Body of pancreas (tissue), 4 donors: Measurements from ENCODE around the gene PFKL. TPM values are rescaled to one million over a fixed set of nuclear protein-coding genes. Genes with fewer than 3 reads are reported as not detected.
"Not testable (repeated sequence)": the region's sequence is repeated elsewhere in the genome, so short reads cannot be mapped to it uniquely, and the experiment has no call there.

Experiments used
- ATAC-seq: fragments of 150-250 bp; one replicate; pipeline ENCODE4 v1.9.1; 2016
- DNase-seq, 4 donors: peaks; one replicate each; pipeline ENCODE4 v3.0.0-alpha.2; 2019
- H3K27ac ChIP-seq, 4 donors: fragments of 200-600 bp; sonication (generic); 1 replicate in 3 of 4; 2 replicates in 1 of 4; pipeline versions ENCODE4 v1.5.1 to v1.6.1; 2016 to 2019; ENCODE audit warnings: mild to moderate bottlenecking in 1 of 4, mixed read lengths in 1 of 4, moderate library complexity in 1 of 4
- H3K27me3 ChIP-seq, 2 donors: fragments of 200-600 bp; sonication (generic); one replicate each; pipeline ENCODE4 v1.6.0; 2016; ENCODE audit warnings: mild to moderate bottlenecking in 1 of 2
- H3K36me3 ChIP-seq, 2 donors: fragments of 200-600 bp; sonication (generic); replicated peaks in 1 of 2; 2 replicates each; pipeline ENCODE4 v1.5.1; 2016; ENCODE audit warnings: low read depth in 2 of 2; ENCODE audit not compliant: insufficient read depth in 1 of 2
- H3K4me1 ChIP-seq: fragments of 200-600 bp; sonication (generic); one replicate; pipeline ENCODE4 v1.6.0; 2016
- H3K4me3 ChIP-seq, 2 donors: fragments of 200-600 bp; sonication (generic); 1 replicate in 1 of 2; 2 replicates in 1 of 2; pipeline ENCODE4 v1.5.1; 2016 to 2019
- H3K9me3 ChIP-seq, 3 donors: fragments of 200-600 bp; sonication (generic); 1 replicate in 2 of 3; 2 replicates in 1 of 3; pipeline ENCODE4 v1.5.1; 2016
- POLR2A ChIP-seq, 3 donors: fragments of 450-650 bp; IDR thresholded peaks; one replicate each; pipeline ENCODE4 v1.6.1; 2016; ENCODE audit warnings: antibody characterized with exemption in 3 of 3, mild to moderate bottlenecking in 2 of 3
- WGBS, 2 donors: methylation state at CpG; one replicate each; pipeline ENCODE4 v1.1.5; 2017; 5-methylcytosine and 5-hydroxymethylcytosine counted together
- intact Hi-C: fragments of 100-400 bp; cut with DNase I; formaldehyde crosslinking; loops from one replicate; pipeline ENCODE4 v1.15.1; 2023
- total RNA-seq, 2 donors: library from RNA; depleted of rRNA; stranded (reverse); fragments of >200 nt; gene quantifications; one replicate each; pipeline ENCODE4 v1.1.0, GENCODE V29; 2016
- TF ChIP-seq, protein P1 (sequence below), 7 experiments: fragments of 450-650 bp in 4 of 7; fragments of 200-600 bp in 3 of 7; sonication (generic) in 3 of 7; IDR thresholded peaks; one replicate each; pipeline ENCODE4 v1.5.1; 2016 to 2019; ENCODE audit warnings: antibody characterized with exemption in 7 of 7

Gene PFKL
- total RNA-seq, 2 donors from 2014 or later: 56.8 to 104 TPM

DNA sequence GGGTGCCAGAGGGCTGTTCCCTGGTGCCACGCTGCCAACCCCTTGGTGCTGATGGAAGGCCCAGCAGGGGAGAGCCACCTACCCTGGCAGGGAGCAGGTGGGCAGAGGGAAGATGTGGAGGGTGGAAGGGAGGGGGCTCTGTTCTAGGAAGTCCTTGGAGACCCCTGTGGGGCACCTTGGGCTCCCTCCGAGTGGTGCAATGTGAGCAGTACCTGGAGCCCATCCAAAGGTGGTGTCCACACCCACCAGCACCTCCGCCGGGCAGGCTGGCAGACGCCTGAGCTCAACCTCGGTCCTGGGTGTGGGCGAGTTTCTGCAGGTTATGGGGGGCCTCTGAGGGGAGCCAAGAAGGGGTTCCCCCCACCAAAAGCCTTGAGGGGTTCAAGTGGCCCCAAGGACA, 26.8 kb upstream of the PFKL start:
- intact Hi-C loops: no loop called here
- Histone ChIP-seq H3K4me3 (no peak overlapping the region), H3K9me3 (no peaks in the 10 kb centered on the region), H3K36me3 (no peaks in the 10 kb centered on the region), H3K27me3 (no peaks in the 10 kb centered on the region), H3K27ac (no peak overlapping the region), H3K4me1 (no peaks in the 10 kb centered on the region)
- TF ChIP-seq, protein P1, sequence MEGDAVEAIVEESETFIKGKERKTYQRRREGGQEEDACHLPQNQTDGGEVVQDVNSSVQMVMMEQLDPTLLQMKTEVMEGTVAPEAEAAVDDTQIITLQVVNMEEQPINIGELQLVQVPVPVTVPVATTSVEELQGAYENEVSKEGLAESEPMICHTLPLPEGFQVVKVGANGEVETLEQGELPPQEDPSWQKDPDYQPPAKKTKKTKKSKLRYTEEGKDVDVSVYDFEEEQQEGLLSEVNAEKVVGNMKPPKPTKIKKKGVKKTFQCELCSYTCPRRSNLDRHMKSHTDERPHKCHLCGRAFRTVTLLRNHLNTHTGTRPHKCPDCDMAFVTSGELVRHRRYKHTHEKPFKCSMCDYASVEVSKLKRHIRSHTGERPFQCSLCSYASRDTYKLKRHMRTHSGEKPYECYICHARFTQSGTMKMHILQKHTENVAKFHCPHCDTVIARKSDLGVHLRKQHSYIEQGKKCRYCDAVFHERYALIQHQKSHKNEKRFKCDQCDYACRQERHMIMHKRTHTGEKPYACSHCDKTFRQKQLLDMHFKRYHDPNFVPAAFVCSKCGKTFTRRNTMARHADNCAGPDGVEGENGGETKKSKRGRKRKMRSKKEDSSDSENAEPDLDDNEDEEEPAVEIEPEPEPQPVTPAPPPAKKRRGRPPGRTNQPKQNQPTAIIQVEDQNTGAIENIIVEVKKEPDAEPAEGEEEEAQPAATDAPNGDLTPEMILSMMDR (IDR thresholded peaks at IDR 0.05): no peak
- no peak for TF ChIP-seq POLR2A (IDR thresholded peaks at IDR 0.05)
- ATAC-seq (no peak), DNase-seq (no peak)
- WGBS, 2 donors: 60 to 73% methylated on average over 1 to 7 of the region's 7 CpGs

GRCh38 chr21:44275041-44275440, 24.8 kb upstream of the PFKL start:
- Histone ChIP-seq H3K9me3 (no peaks in the 10 kb centered on the region), H3K27ac (no peak overlapping the region), H3K4me3 (no peak overlapping the region), H3K27me3 (no peaks in the 10 kb centered on the region), H3K4me1 (no peaks in the 10 kb centered on the region), H3K36me3 (no peaks in the 10 kb centered on the region)
- ATAC-seq (no peak), DNase-seq (no peak)
- WGBS, 2 donors: 52 to 57% methylated on average over 4 to 5 of the region's 5 CpGs
- TF ChIP-seq POLR2A (IDR thresholded peaks at IDR 0.05): no peak
- TF ChIP-seq, protein P1 (IDR thresholded peaks at IDR 0.05): no peak
- intact Hi-C loops: no loop called here

- Histone ChIP-seq H3K9me3 (no peaks in the 10 kb centered on the region), H3K27me3 (no peaks in the 10 kb centered on the region), H3K36me3 (no peaks in the 10 kb centered on the region), H3K4me3 (no peak overlapping the region), H3K27ac (no peak overlapping the region), H3K4me1 (no peaks in the 10 kb centered on the region)
- no peak for DNase-seq
- ATAC-seq: no peak
- TF ChIP-seq POLR2A (IDR thresholded peaks at IDR 0.05): no peak
- TF ChIP-seq, protein P1 (IDR thresholded peaks at IDR 0.05): no peak
- intact Hi-C loops: no loop called here
- 83 to 84% methylated on average over 19 of the region's 19 CpGs for WGBS, 2 donors
Observed at GRCh38 chr21:44279354-44280260, 20.2 kb upstream of the PFKL start.

- intact Hi-C loops: no loop called here
- Histone ChIP-seq H3K4me1 (peaks cover 7% of the 10 kb centered on the region), H3K4me3 (no peak overlapping the region), H3K27ac (no peak overlapping the region), H3K27me3 (no peaks in the 10 kb centered on the region), H3K36me3 (no peaks in the 10 kb centered on the region), H3K9me3 (no peaks in the 10 kb centered on the region)
- ATAC-seq (no peak), DNase-seq (peak in 1 of 4 donors; percentile 9)
- 88 to 90% methylated on average over 2 to 9 of the region's 9 CpGs for WGBS, 2 donors
- TF ChIP-seq, protein P1 (IDR thresholded peaks at IDR 0.05): no peak
- no peak for TF ChIP-seq POLR2A (IDR thresholded peaks at IDR 0.05)
Observed at GRCh38 chr21:44281801-44282200, 18.1 kb upstream of the PFKL start.

DNA sequence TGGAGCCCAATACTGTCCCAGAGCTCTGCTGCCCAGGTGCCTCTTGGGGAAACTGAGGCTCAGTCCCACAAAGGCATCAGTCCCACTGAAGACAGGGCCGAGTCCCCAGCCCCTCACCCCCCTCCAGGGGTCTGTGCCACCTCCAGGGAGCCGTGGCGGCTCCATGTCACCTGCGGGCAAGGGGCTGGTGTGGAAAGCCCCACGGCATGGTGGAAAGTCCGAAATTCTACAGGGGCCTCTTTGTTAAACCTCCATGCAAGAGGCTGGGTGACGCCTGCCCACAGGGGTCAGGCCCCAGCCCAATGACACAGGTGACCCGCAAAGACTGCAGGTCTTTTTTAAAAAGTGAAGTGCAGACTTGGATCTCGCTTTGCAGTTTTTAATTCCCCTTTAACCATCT, 17.5 kb upstream of the PFKL start:
- Histone ChIP-seq H3K27me3 (no peaks in the 10 kb centered on the region), H3K9me3 (no peaks in the 10 kb centered on the region), H3K4me3 (no peak overlapping the region), H3K27ac (no peak overlapping the region), H3K36me3 (no peaks in the 10 kb centered on the region), H3K4me1 (peaks cover 7% of the 10 kb centered on the region)
- 57 to 69% methylated on average over 7 to 9 of the region's 9 CpGs for WGBS, 2 donors
- intact Hi-C loops: no loop called here
- TF ChIP-seq POLR2A (IDR thresholded peaks at IDR 0.05): no peak
- TF ChIP-seq, protein P1 (IDR thresholded peaks at IDR 0.05): no peak
- ATAC-seq (no peak), DNase-seq (no peak)

DNA sequence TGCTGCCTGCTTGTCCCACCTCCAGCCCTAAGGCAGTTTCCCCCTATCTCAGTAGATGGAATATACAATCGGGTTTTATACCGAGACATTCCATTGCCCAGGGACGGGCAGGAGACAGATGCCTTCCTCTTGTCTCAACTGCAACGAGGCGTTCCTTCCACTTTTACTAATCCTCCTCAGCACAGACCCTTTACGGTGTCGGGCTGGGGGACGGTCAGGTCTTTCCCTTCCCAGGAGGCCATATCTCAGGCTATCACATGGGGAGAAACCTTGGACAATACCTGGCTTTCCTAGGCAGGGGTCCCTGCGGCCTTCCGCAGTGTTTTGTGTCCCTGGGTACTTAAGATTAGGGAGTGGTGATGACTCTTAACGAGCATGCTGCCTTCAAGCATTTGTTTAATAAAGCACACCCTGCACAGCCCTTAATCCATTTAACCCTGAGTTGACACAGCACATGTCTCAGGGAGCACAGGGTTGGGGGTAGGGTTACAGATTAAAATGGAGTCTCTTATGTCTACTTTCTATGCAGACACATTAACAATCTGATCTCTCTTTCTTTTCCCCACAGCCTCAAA, 16.6 kb upstream of the PFKL start:
- H3K4me3 ChIP-seq, H3K9me3 ChIP-seq, DNase-seq, H3K36me3 ChIP-seq, H3K4me1 ChIP-seq, intact Hi-C loops, H3K27me3 ChIP-seq, H3K27ac ChIP-seq, ATAC-seq: not testable (repeated sequence)
- 47 to 61% methylated on average over 9 to 11 of the region's 11 CpGs for WGBS, 2 donors
